NT2/D1 (cell line): ENCODE data around the gene OR11H7.

Experiments
- SUZ12 ChIP-seq: IDR thresholded peaks from 2 replicates; pipeline ENCODE4 v1.6.1; 2011; ENCODE audit not compliant: insufficient read length, insufficient read depth; ENCODE audit errors: extremely low read depth
- YY1 ChIP-seq: IDR thresholded peaks from 2 replicates; pipeline ENCODE4 v1.6.1; 2011; ENCODE audit not compliant: insufficient read length, insufficient read depth

- TF ChIP-seq YY1 = no peak
- no peak for TF ChIP-seq SUZ12
Observed at GRCh38 chr14:20262642-20263128, 33.9 kb downstream of the OR11H7 start.
